ENCODE data around the gene ZNF681.

DNA sequence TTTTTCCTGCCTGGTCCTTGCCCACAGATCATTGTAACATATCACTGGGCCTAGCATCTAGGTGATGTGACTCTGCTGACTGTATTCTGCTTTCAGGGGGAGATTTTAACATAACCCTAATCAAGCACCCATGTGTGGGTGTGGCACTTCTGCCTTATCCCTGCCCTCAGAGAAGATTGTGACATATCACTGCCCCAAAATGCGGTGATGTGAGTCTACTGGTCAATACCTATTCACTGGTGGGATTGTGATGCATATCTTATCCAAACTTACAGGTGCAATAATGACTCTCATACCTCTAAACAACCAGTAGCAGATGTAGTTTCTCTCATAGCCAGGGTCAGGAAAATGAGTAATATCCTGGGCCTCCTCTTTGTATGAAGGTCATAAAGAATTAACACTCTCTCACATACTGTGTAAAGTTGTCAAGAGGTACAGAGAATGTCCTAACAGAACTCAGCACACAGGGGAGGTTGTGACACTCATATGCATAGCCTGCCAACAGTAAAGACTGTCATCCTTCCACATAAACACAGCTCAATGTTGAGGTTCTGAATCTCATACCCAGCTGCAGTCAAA, 12.1 kb upstream of the ZNF681 start:
- TF ChIP-seq EZH2 (IDR thresholded peaks at IDR 0.05; ENCODE audit: low read depth), result no peak
- TF ChIP-seq, protein P1, sequence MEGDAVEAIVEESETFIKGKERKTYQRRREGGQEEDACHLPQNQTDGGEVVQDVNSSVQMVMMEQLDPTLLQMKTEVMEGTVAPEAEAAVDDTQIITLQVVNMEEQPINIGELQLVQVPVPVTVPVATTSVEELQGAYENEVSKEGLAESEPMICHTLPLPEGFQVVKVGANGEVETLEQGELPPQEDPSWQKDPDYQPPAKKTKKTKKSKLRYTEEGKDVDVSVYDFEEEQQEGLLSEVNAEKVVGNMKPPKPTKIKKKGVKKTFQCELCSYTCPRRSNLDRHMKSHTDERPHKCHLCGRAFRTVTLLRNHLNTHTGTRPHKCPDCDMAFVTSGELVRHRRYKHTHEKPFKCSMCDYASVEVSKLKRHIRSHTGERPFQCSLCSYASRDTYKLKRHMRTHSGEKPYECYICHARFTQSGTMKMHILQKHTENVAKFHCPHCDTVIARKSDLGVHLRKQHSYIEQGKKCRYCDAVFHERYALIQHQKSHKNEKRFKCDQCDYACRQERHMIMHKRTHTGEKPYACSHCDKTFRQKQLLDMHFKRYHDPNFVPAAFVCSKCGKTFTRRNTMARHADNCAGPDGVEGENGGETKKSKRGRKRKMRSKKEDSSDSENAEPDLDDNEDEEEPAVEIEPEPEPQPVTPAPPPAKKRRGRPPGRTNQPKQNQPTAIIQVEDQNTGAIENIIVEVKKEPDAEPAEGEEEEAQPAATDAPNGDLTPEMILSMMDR (conservative IDR thresholded peaks at IDR 0.05), result no peak

Data from PC-9 (cell line).